SK-N-SH (cell line): ENCODE results near the gene AGBL4. TPM values are rescaled to one million over a fixed set of nuclear protein-coding genes. Genes with fewer than 3 reads are reported as not detected.
"Not testable (repeated sequence)": the region's sequence is repeated elsewhere in the genome, so short reads cannot be mapped to it uniquely, and the experiment has no call there.

Source experiments
- CTCF ChIA-PET: fragments of 300-600, 350-600 bp; formaldehyde crosslinking; extraction: SDS; loops from one replicate; lab custom pipeline; 2021; lab: Yijun Ruan, JAX
- POLR2A ChIA-PET: fragments of 350-600 bp; sonication (Branson Sonifier 250); formaldehyde crosslinking; extraction: SDS; loops from one replicate; lab custom pipeline; 2020; ENCODE audit warnings: antibody characterized with exemption, inconsistent platforms; lab: Yijun Ruan, JAX
- DNase-seq: peaks from one replicate; pipeline ENCODE4 v3.0.0; 2012
- H2AFZ ChIP-seq: fragments of 200-600 bp; sonication (generic); 2 replicates; pipeline ENCODE4 v1.8.1; 2016; ENCODE audit warnings: antibody characterized with exemption, mild to moderate bottlenecking, low read depth
- H3F3A ChIP-seq: fragments of 200-600 bp; sonication (generic); replicated peaks from 2 replicates; pipeline ENCODE3; 2016; ENCODE audit warnings: antibody characterized with exemption, mild to moderate bottlenecking; ENCODE audit not compliant: insufficient read depth
- H3K27ac ChIP-seq, 2 experiments: fragments of 200-500 bp in 1 of 2; fragments of 200-600 bp in 1 of 2; sonication (Bioruptor generic) in 1 of 2; sonication (generic), shearing (Covaris generic) in 1 of 2; 2 replicates each; pipeline versions ENCODE4 v1.5.1 to v1.6.1; 2014 to 2016; ENCODE audit warnings: low read depth in 2 of 2, inconsistent platforms in 1 of 2, low read length in 1 of 2, mild to moderate bottlenecking in 1 of 2, mixed read lengths in 1 of 2
- H3K27me3 ChIP-seq: fragments of 200-600 bp; sonication (generic), shearing (Covaris generic); 2 replicates; pipeline ENCODE4 v1.6.1; 2016; ENCODE audit warnings: mixed run types; ENCODE audit not compliant: insufficient read depth
- H3K36me3 ChIP-seq, 2 experiments: fragments of 200-500 bp in 1 of 2; fragments of 200-600 bp in 1 of 2; sonication (Bioruptor generic) in 1 of 2; sonication (generic) in 1 of 2; replicated peaks in 1 of 2; 2 replicates each; pipeline versions ENCODE3 to v1.5.1; 2014 to 2016; ENCODE audit warnings: low read length in 1 of 2, mild to moderate bottlenecking in 1 of 2; ENCODE audit not compliant: insufficient read depth in 2 of 2, control insufficient read depth in 1 of 2
- H3K4me1 ChIP-seq, 2 experiments: fragments of 200-500 bp in 1 of 2; fragments of 200-600 bp in 1 of 2; sonication (Bioruptor generic) in 1 of 2; sonication (generic), shearing (Covaris generic) in 1 of 2; 2 replicates each; pipeline versions ENCODE4 v1.5.1 to v1.6.1; 2014 to 2016; ENCODE audit warnings: low read depth in 1 of 2, low read length in 1 of 2, mixed run types in 1 of 2; ENCODE audit not compliant: insufficient read depth in 2 of 2, control insufficient read depth in 1 of 2
- H3K4me2 ChIP-seq: fragments of 200-600 bp; sonication (generic), shearing (Covaris generic); 2 replicates; pipeline ENCODE4 v1.6.1; 2017; ENCODE audit warnings: mixed run types
- H3K4me3 ChIP-seq, 2 experiments: fragments of 200-500 bp in 1 of 2; fragments of 200-600 bp in 1 of 2; sonication (Bioruptor generic) in 1 of 2; sonication (generic), shearing (Covaris generic) in 1 of 2; 2 replicates each; pipeline versions ENCODE4 v1.5.1 to v1.8.1; 2014 to 2016; ENCODE audit warnings: low read depth in 2 of 2, inconsistent platforms in 1 of 2, low read length in 1 of 2, mild to moderate bottlenecking in 1 of 2, mixed read lengths in 1 of 2, moderate library complexity in 1 of 2
- H3K79me2 ChIP-seq: fragments of 200-600 bp; sonication (generic); 2 replicates; pipeline ENCODE4 v1.8.1; 2017; ENCODE audit warnings: mild to moderate bottlenecking; ENCODE audit not compliant: insufficient read depth
- H3K9ac ChIP-seq: fragments of 200-600 bp; sonication (generic); 2 replicates; pipeline ENCODE4 v1.6.1; 2017; ENCODE audit warnings: mixed run types
- H3K9me2 ChIP-seq: fragments of 200-600 bp; sonication (generic); 2 replicates; pipeline ENCODE4 v1.6.1; 2017; ENCODE audit warnings: mixed run types
- H3K9me3 ChIP-seq: fragments of 200-600 bp; sonication (generic); 2 replicates; pipeline ENCODE4 v1.6.1; 2017; ENCODE audit warnings: mixed run types, mild to moderate bottlenecking, moderate library complexity
- H4K20me1 ChIP-seq: fragments of 200-600 bp; sonication (generic); 2 replicates; pipeline ENCODE4 v1.6.1; 2017; ENCODE audit warnings: mild to moderate bottlenecking, mixed run types; ENCODE audit not compliant: insufficient read depth
- CHD2 ChIP-seq: fragments of 150-350 bp; IDR thresholded peaks from 2 replicates; pipeline ENCODE4 v1.6.1; 2018; ENCODE audit warnings: low read length; ENCODE audit not compliant: partially characterized antibody
- EP300 ChIP-seq, 2 experiments: IDR thresholded peaks; 2 replicates each; pipeline versions ENCODE4 v1.4.0 to v1.6.1; 2012; ENCODE audit warnings: borderline replicate concordance in 1 of 2, low read depth in 1 of 2, low read length in 1 of 2
- EZH2phosphoT487 ChIP-seq: fragments of 200-600 bp; sonication (generic); IDR thresholded peaks from 2 replicates; pipeline ENCODE4 v1.6.1; 2017; ENCODE audit warnings: low read depth, mixed run types, mild to moderate bottlenecking, antibody characterized with exemption, moderate library complexity, borderline replicate concordance
- FOSL2 ChIP-seq: IDR thresholded peaks from 2 replicates; pipeline ENCODE4 v1.4.0; 2012; ENCODE audit warnings: low read depth, mild to moderate bottlenecking, moderate library complexity, borderline replicate concordance
- GATA2 ChIP-seq: sonication (generic); formaldehyde crosslinking; IDR thresholded peaks from 2 replicates; pipeline ENCODE4 v1.5.0; 2020; ENCODE audit warnings: mild to moderate bottlenecking, missing genetic modification reagents
- JUND ChIP-seq: IDR thresholded peaks from 2 replicates; pipeline ENCODE4 v1.4.0; 2012
- MEF2A ChIP-seq: IDR thresholded peaks from 2 replicates; pipeline ENCODE4 v1.4.0; 2012; ENCODE audit warnings: low read depth, borderline replicate concordance
- NFIC ChIP-seq: IDR thresholded peaks from 2 replicates; pipeline ENCODE4 v1.4.0; 2012; ENCODE audit warnings: borderline replicate concordance
- RAD21 ChIP-seq: IDR thresholded peaks from 2 replicates; pipeline ENCODE4 v1.6.1; 2012; ENCODE audit warnings: mild to moderate bottlenecking, low read length
- RFX5 ChIP-seq: IDR thresholded peaks from 2 replicates; pipeline ENCODE4 v1.6.1; 2012; ENCODE audit warnings: mild to moderate bottlenecking, improper control_type of control experiment, low read length
- RXRA ChIP-seq: IDR thresholded peaks from 2 replicates; pipeline ENCODE4 v1.4.0; 2012; ENCODE audit warnings: low read depth, mild to moderate bottlenecking, borderline replicate concordance
- SMC3 ChIP-seq: IDR thresholded peaks from 2 replicates; pipeline ENCODE4 v1.6.1; 2012; ENCODE audit warnings: low read depth, low read length, improper control_type of control experiment
- TAF1 ChIP-seq: IDR thresholded peaks from 2 replicates; pipeline ENCODE4 v1.6.1; 2012; ENCODE audit warnings: low read depth, mild to moderate bottlenecking, low read length, moderate library complexity, borderline replicate concordance
- TEAD4 ChIP-seq: IDR thresholded peaks from 2 replicates; pipeline ENCODE4 v1.4.0; 2012; ENCODE audit warnings: mild to moderate bottlenecking, borderline replicate concordance; ENCODE audit not compliant: insufficient read depth
- USF1 ChIP-seq: IDR thresholded peaks from 2 replicates; pipeline ENCODE4 v1.4.0; 2012; ENCODE audit warnings: low read depth, borderline replicate concordance
- ZBTB33 ChIP-seq: IDR thresholded peaks from 2 replicates; pipeline ENCODE4 v1.4.0; 2012; ENCODE audit warnings: low read depth, borderline replicate concordance
- WGBS: methylation state at CpG from one replicate; pipeline ENCODE4 v1.1.6; 2017; ENCODE audit warnings: low lambda C conversion rate; 5-methylcytosine and 5-hydroxymethylcytosine counted together
- polyA plus RNA-seq, 3 experiments: library from polyadenylated mRNA; depleted of rRNA; stranded (reverse); fragments of >200 nt; gene quantifications; 2 replicates each; pipeline ENCODE4 v1.2.3, GENCODE V29; 2012

Gene AGBL4
- polyA plus RNA-seq, 1 of the 3 experiments (the other 2 are of a cell fraction), result 0.07 TPM

- TF ChIP-seq ZBTB33 (no peak), USF1 (no peak), NFIC (no peak), MEF2A (no peak), CHD2 (peak; percentile 58), GATA2 (peak; percentile 86), SMC3 (no peak), EZH2phosphoT487 (no peak), RFX5 (no peak), RAD21 (no peak), TAF1 (no peak), FOSL2 (no peak), EP300 (IDR thresholded peaks at IDR 0.05; ENCODE audit: borderline replicate concordance in 1 of 2, low read depth in 1 of 2, low read length in 1 of 2) (peak in 1 of 2 experiments; percentile 88; a peak in 2 of 4 replicates)
These were observed 206.1 kb downstream of the AGBL4 start (continued) for GRCh38 chr1:49817681-49818080.

- H4K20me1 ChIP-seq, POLR2A ChIA-PET: not testable (repeated sequence)
- 66% methylated on average over 17 of the region's 17 CpGs for WGBS
These were observed 236.7 kb downstream of the AGBL4 start for GRCh38 chr1:49787013-49787412.

GRCh38 chr1:49765034-49765433 is 258.7 kb downstream of the AGBL4 start:
- no peak overlapping the region for H3K4me2 ChIP-seq
- H3K27ac ChIP-seq, result no peak overlapping the region
- no peaks in the 10 kb centered on the region for H3K4me1 ChIP-seq
- H3K79me2 ChIP-seq, result no peaks in the 10 kb centered on the region
- no peak overlapping the region for H3K9ac ChIP-seq
- H3K9me2 ChIP-seq, result no peaks in the 10 kb centered on the region
- H3F3A ChIP-seq, result no peaks in the 10 kb centered on the region
- no peaks in the 10 kb centered on the region; the same call in 1 of the 2 replicates for H3K9me3 ChIP-seq
- WGBS, result 12% methylated on average over 3 of the region's 3 CpGs
- ChIA-PET CTCF (interaction anchor here (0.9 to 1.0 kb wide), 2 partner anchors 13 to 584 kb away, joined by 3 to 5 read pairs; no protein-coding TSS in a partner anchor), POLR2A (no interaction called here)
- no peaks in the 10 kb centered on the region for H3K36me3 ChIP-seq
- no peaks in the 10 kb centered on the region for H4K20me1 ChIP-seq
- TF ChIP-seq JUND (no peak), EZH2phosphoT487 (no peak), RAD21 (peak; percentile 54), RXRA (no peak), SMC3 (peak; percentile 8; the same call in 1 of the 2 replicates), TEAD4 (no peak), RFX5 (no peak)
- no peak overlapping the region for H2AFZ ChIP-seq
- no peak overlapping the region for H3K4me3 ChIP-seq
- DNase-seq, result peak; percentile 5
- no peaks in the 10 kb centered on the region for H3K27me3 ChIP-seq

More at GRCh38 chr1:49787013-49787412, 236.7 kb downstream of the AGBL4 start:
- H3K4me1 ChIP-seq, H3K27ac ChIP-seq, H3K79me2 ChIP-seq, H3K4me2 ChIP-seq, H3K9ac ChIP-seq, DNase-seq, H2AFZ ChIP-seq, H3K27me3 ChIP-seq, H3F3A ChIP-seq, H3K9me3 ChIP-seq, CTCF ChIA-PET, H3K9me2 ChIP-seq, H3K4me3 ChIP-seq, H3K36me3 ChIP-seq: not testable (repeated sequence)

- H3F3A ChIP-seq, POLR2A ChIA-PET, CTCF ChIA-PET, DNase-seq, H4K20me1 ChIP-seq, H3K36me3 ChIP-seq, H3K4me3 ChIP-seq, H3K27me3 ChIP-seq, H3K79me2 ChIP-seq, H3K9me2 ChIP-seq, H3K9me3 ChIP-seq, H2AFZ ChIP-seq, H3K27ac ChIP-seq, H3K4me1 ChIP-seq, H3K4me2 ChIP-seq, H3K9ac ChIP-seq: not testable (repeated sequence)
- WGBS, result 79% methylated on average over 3 of the region's 9 CpGs
These were observed 285.6 kb downstream of the AGBL4 start for GRCh38 chr1:49738118-49738517.
